Esophagus muscularis mucosa (tissue), 3 donors: Measurements from ENCODE around the gene TJAP1.

ENCODE experiments used
- CTCF ChIP-seq, 3 experiments: fragments of 200-600 bp in 2 of 3; fragments of 450-650 bp in 1 of 3; sonication (generic) in 2 of 3; IDR thresholded peaks; one replicate each; pipeline ENCODE4 v1.5.1; 2017 to 2019; ENCODE audit warnings: antibody characterized with exemption in 3 of 3, mild to moderate bottlenecking in 2 of 3, moderate library complexity in 1 of 3
- POLR2A ChIP-seq: fragments of 450-650 bp; IDR thresholded peaks from one replicate; pipeline ENCODE4 v1.6.1; 2017; ENCODE audit warnings: antibody characterized with exemption, moderate library complexity, mild to moderate bottlenecking, low read depth

GRCh38 chr6:43437700-43438099 lies 39.7 kb upstream of the TJAP1 start:
- TF ChIP-seq CTCF (IDR thresholded peaks at IDR 0.05) (no peak), POLR2A (no peak)
